Adrenal gland (tissue), 12 donors: Measurements from ENCODE around the gene DACT3. TPM values are rescaled to one million over a fixed set of nuclear protein-coding genes. Genes with fewer than 3 reads are reported as not detected.
"Not testable (repeated sequence)": the region's sequence is repeated elsewhere in the genome, so short reads cannot be mapped to it uniquely, and the experiment has no call there.

Source experiments
- DNase-seq, 7 donors: peaks; one replicate each; pipeline ENCODE4 v3.0.0-alpha.2; 2019 to 2020
- H3K27ac ChIP-seq, 5 donors: fragments of 200-600 bp; sonication (generic) in 4 of 5; 1 replicate in 3 of 5; 2 replicates in 2 of 5; pipeline versions ENCODE4 v1.5.1 to v1.8.0; 2016 to 2020; ENCODE audit warnings: mild to moderate bottlenecking in 1 of 5
- H3K27me3 ChIP-seq: fragments of 200-600 bp; 2 replicates; pipeline ENCODE4 v1.8.0; 2021
- H3K36me3 ChIP-seq, 2 donors: fragments of 200-600 bp; replicated peaks in 1 of 2; 1 replicate in 1 of 2; 2 replicates in 1 of 2; pipeline versions ENCODE4 v1.5.1 to v1.8.0; 2018 to 2022
- H3K4me1 ChIP-seq, 2 donors: fragments of 200-600 bp; replicated peaks in 1 of 2; 1 replicate in 1 of 2; 2 replicates in 1 of 2; pipeline versions ENCODE4 v1.5.1 to v1.8.0; 2018 to 2021
- H3K4me3 ChIP-seq, 4 donors: fragments of 200-600 bp; sonication (generic) in 3 of 4; one replicate each; pipeline ENCODE4 v1.5.1; 2016 to 2018
- H3K9me3 ChIP-seq, 3 donors: fragments of 200-600 bp; sonication (generic) in 1 of 3; replicated peaks in 1 of 3; 1 replicate in 2 of 3; 2 replicates in 1 of 3; pipeline versions ENCODE4 v1.5.1 to v1.8.0; 2016 to 2021
- CTCF ChIP-seq, 6 experiments: fragments of 450-650 bp in 4 of 6; fragments of 200-600 bp in 2 of 6; sonication (generic) in 1 of 6; IDR thresholded peaks; 1 replicate in 5 of 6; 2 replicates in 1 of 6; pipeline versions ENCODE4 v1.5.1 to v1.8.0; 2016 to 2021; ENCODE audit warnings: antibody characterized with exemption in 6 of 6, mild to moderate bottlenecking in 2 of 6, moderate library complexity in 1 of 6
- POLR2A ChIP-seq, 2 donors: fragments of 450-650 bp; IDR thresholded peaks; one replicate each; pipeline ENCODE4 v1.6.1; 2017; ENCODE audit warnings: antibody characterized with exemption in 2 of 2, mild to moderate bottlenecking in 2 of 2, moderate library complexity in 1 of 2
- WGBS, 4 donors: extraction: QIAGEN DNeasy Blood & Tissue Kit in 2 of 4; methylation state at CpG; one replicate each; pipeline versions ENCODE4 v1.1.5 to v1.1.7; 2013 to 2017; 5-methylcytosine and 5-hydroxymethylcytosine counted together
- intact Hi-C, 2 donors: fragments of 100-400 bp; cut with DNase I; formaldehyde crosslinking; loops; one replicate each; pipeline versions ENCODE4 v1.14.1 to v1.15.0; 2022 to 2023
- polyA plus RNA-seq, 3 donors: library from polyadenylated mRNA; stranded (reverse); fragments of 200-250 nt in 2 of 3; fragments of 350-450 nt in 1 of 3; fragmentation: Illumina TruSeq in 1 of 3; extraction: RNeasy Lipid Tissue Mini Kit (QIAGEN cat#74804) in 1 of 3; gene quantifications; one replicate each; pipeline ENCODE4 v1.2.3, GENCODE V29; 2013 to 2014
- total RNA-seq, 9 donors: library from RNA; depleted of rRNA in 4 of 9; stranded (reverse); fragments of >200 nt in 4 of 9; fragments of 120-200 nt in 1 of 9; fragmentation: NEBNext Ultra II Directional in 1 of 9; extraction: Animal tissue kit (Norgen Biotek cat#: 25700) in 1 of 9; gene quantifications; one replicate each; pipeline versions ENCODE4 v1.1.0 to v1.2.4, GENCODE V29; 2013 to 2023
- donor health status: healthy with polysubstance abuse.
- donor health status: Bipolar disorder and iron deficiency.
- donor health status: DM: yes; HTN: yes; CAD: no.
- donor health status: DM: no; HTN: no; CAD: no.
- donor health status: DM: no; HTN: no; CAD: no.
- donor health status: DM: yes; HTN: yes; CAD: no.

DACT3 gene
- total and polyA plus RNA-seq, 12 donors, result 1.7 to 9.8 (median 3.7) TPM

- Histone ChIP-seq H3K36me3 (no peaks in the 10 kb centered on the region), H3K4me1 (peaks cover 17 to 39% of the 10 kb centered on the region in 2 donors), H3K27ac (peak overlapping the region in 1 of 5 donors; percentile 50), H3K4me3 (no peak overlapping the region), H3K9me3 (no peaks in the 10 kb centered on the region), H3K27me3 (no peaks in the 10 kb centered on the region)
- TF ChIP-seq CTCF (IDR thresholded peaks at IDR 0.05), result no peak
- no peak for TF ChIP-seq POLR2A (IDR thresholded peaks at IDR 0.05)
- DNase-seq, result no peak
- intact Hi-C loops, result no loop called here
- 77 to 85% (median 83%) methylated on average over 7 to 14 of the region's 14 CpGs for WGBS, 4 donors
Observed at GRCh38 chr19:46630586-46631205, 30.3 kb downstream of the DACT3 start.

- intact Hi-C loops, result loop anchor here in 1 of 2 donors (10.0 kb wide), 1 partner anchor 195 kb away; no protein-coding TSS in a partner anchor
- TF ChIP-seq CTCF (IDR thresholded peaks at IDR 0.05) (no peak), POLR2A (IDR thresholded peaks at IDR 0.05) (no peak)
- Histone ChIP-seq H3K36me3 (no peaks in the 10 kb centered on the region), H3K4me1 (peaks cover 20 to 44% of the 10 kb centered on the region in 2 donors), H3K27me3 (no peaks in the 10 kb centered on the region), H3K27ac (peak overlapping the region in 2 of 5 donors; percentile 53 to 71), H3K4me3 (no peak overlapping the region), H3K9me3 (no peaks in the 10 kb centered on the region)
- WGBS, 4 donors, result 65 to 78% (median 74%) methylated on average over 11 to 15 of the region's 15 CpGs
- DNase-seq, result peak in 3 of 7 donors; percentile 57 to 86 (median 70)
Observed at GRCh38 chr19:46629546-46630025, 31.4 kb downstream of the DACT3 start.

GRCh38 chr19:46628970-46629369 is 32.0 kb downstream of the DACT3 start:
- Histone ChIP-seq H3K27ac (peak overlapping the region in 2 of 5 donors; percentile 53 to 71), H3K4me1 (peaks cover 18 to 43% of the 10 kb centered on the region in 2 donors)
- H3K9me3 ChIP-seq, H3K27me3 ChIP-seq, DNase-seq, H3K4me3 ChIP-seq, H3K36me3 ChIP-seq: not testable (repeated sequence)
- WGBS, 4 donors, result 57 to 62% (median 59%) methylated on average over 7 of the region's 7 CpGs
- intact Hi-C loops, result loop anchor here in 1 of 2 donors (10.0 kb wide), 1 partner anchor 196 kb away; no protein-coding TSS in a partner anchor

GRCh38 chr19:46626446-46626845 is 34.5 kb downstream of the DACT3 start:
- DNase-seq, result peak in 3 of 7 donors; percentile 52 to 74 (median 54)
- intact Hi-C loops, result loop anchor here in 1 of 2 donors (10.0 kb wide), 1 partner anchor 198 kb away; no protein-coding TSS in a partner anchor
- Histone ChIP-seq H3K4me3 (no peak overlapping the region), H3K9me3 (no peaks in the 10 kb centered on the region), H3K27me3 (no peaks in the 10 kb centered on the region), H3K27ac (peak overlapping the region in 3 of 5 donors; percentile 29 to 82 (median 73)), H3K36me3 (no peaks in the 10 kb centered on the region), H3K4me1 (peaks cover 13 to 31% of the 10 kb centered on the region in 2 donors)
- 44 to 55% (median 50%) methylated on average over 12 to 14 of the region's 14 CpGs for WGBS, 4 donors
- TF ChIP-seq CTCF (IDR thresholded peaks at IDR 0.05) (no peak), POLR2A (IDR thresholded peaks at IDR 0.05) (no peak)
